Measurements from ENCODE around the gene DNAH2. TPM values are rescaled to one million over a fixed set of nuclear protein-coding genes. Genes with fewer than 3 reads are reported as not detected.

The DNAH2 gene
- total RNA-seq, 1 experiment from 2014 or later, result 0.15 TPM

GRCh38 chr17:7781429-7781828 lies 63.9 kb downstream of the DNAH2 start:
- Histone ChIP-seq H3K56ac (ENCODE audit: insufficient read length, low read depth, low read length) (no peak overlapping the region), H4K8ac (replicated peaks; ENCODE audit: insufficient read length, low read depth, low read length) (no peak overlapping the region), H2BK12ac (ENCODE audit: insufficient read length, low read depth, low read length) (no peak overlapping the region), H3K4ac (ENCODE audit: low read depth, low read length) (no peak overlapping the region), H2AK5ac (ENCODE audit: insufficient read length, low read length) (no peak overlapping the region), H3K79me2 (ENCODE audit: insufficient read depth, low read length) (no peaks in the 10 kb centered on the region), H4K91ac (ENCODE audit: insufficient read length, low read depth, low read length) (no peak overlapping the region), H3K79me1 (ENCODE audit: insufficient read depth, low read depth, low read length, poor library complexity, severe bottlenecking) (no peaks in the 10 kb centered on the region), H2BK5ac (ENCODE audit: insufficient read length, low read length) (no peak overlapping the region), H4K5ac (ENCODE audit: insufficient read length, low read depth, low read length) (no peak overlapping the region), H3K4me1 (ENCODE audit: insufficient read depth, low read length) (no peaks in the 10 kb centered on the region), H3K4me2 (ENCODE audit: insufficient read depth, insufficient read length, low read length) (no peak overlapping the region), H3K23me2 (ENCODE audit: insufficient read length, low read depth, low read length, poor library complexity, severe bottlenecking) (no peaks in the 10 kb centered on the region), H3K27ac (ENCODE audit: insufficient read length, low read depth, low read length) (no peak overlapping the region), H3K9ac (ENCODE audit: extremely low read depth, insufficient read length, low read length) (no peak overlapping the region), H3K27me3 (ENCODE audit: insufficient read depth, low read length) (no peaks in the 10 kb centered on the region), H3K23ac (ENCODE audit: insufficient read length, low read depth, low read length) (no peak overlapping the region), H2BK15ac (ENCODE audit: low read depth, low read length) (no peak overlapping the region), H3K14ac (ENCODE audit: insufficient read depth, low read length) (no peak overlapping the region), H3K18ac (ENCODE audit: insufficient read length, low read depth, low read length) (no peak overlapping the region), H3K9me3 (ENCODE audit: control insufficient read depth, low read depth, low read length) (no peaks in the 10 kb centered on the region), H4K20me1 (ENCODE audit: control insufficient read depth, insufficient read depth, insufficient read length) (no peaks in the 10 kb centered on the region), H2AFZ (ENCODE audit: low read length) (no peak overlapping the region), H2BK120ac (ENCODE audit: low read depth, low read length, poor library complexity, severe bottlenecking) (no peak overlapping the region), H3T11ph (ENCODE audit: low read length) (no peak overlapping the region), H2BK20ac (ENCODE audit: low read depth, low read length, poor library complexity, severe bottlenecking) (no peak overlapping the region)
- no CpG with 5 or more reads among the region's 6 CpGs for WGBS (ENCODE audit: extremely low coverage, insufficient read length, low lambda C conversion rate)
- DNase-seq, result no peak
- Mint-ChIP-seq H3K4me1 (no peaks in the 10 kb centered on the region), H3K27me3 (ENCODE audit: low read depth) (peaks cover 16% of the 10 kb centered on the region), H3K27ac (no peak overlapping the region), H3K36me3 (ENCODE audit: insufficient read depth in 1 of 3, low read depth in 3 of 3) (no peaks in the 10 kb centered on the region), H3K9me3 (no peaks in the 10 kb centered on the region), H3K4me3 (no peak overlapping the region)
- TF ChIP-seq CTCF (conservative IDR thresholded peaks at IDR 0.05), result no peak
